GM21360 (cell line): ENCODE results near the gene PLIN5.

Experiments used
- ATAC-seq: cut with Tn5 transposase; IDR thresholded peaks from one replicate; pipeline ENCODE4 v1.9.1; 2021; ENCODE audit warnings: mild to moderate bottlenecking, moderate library complexity; ENCODE audit not compliant: unreplicated experiment

Gene PLIN5

DNA sequence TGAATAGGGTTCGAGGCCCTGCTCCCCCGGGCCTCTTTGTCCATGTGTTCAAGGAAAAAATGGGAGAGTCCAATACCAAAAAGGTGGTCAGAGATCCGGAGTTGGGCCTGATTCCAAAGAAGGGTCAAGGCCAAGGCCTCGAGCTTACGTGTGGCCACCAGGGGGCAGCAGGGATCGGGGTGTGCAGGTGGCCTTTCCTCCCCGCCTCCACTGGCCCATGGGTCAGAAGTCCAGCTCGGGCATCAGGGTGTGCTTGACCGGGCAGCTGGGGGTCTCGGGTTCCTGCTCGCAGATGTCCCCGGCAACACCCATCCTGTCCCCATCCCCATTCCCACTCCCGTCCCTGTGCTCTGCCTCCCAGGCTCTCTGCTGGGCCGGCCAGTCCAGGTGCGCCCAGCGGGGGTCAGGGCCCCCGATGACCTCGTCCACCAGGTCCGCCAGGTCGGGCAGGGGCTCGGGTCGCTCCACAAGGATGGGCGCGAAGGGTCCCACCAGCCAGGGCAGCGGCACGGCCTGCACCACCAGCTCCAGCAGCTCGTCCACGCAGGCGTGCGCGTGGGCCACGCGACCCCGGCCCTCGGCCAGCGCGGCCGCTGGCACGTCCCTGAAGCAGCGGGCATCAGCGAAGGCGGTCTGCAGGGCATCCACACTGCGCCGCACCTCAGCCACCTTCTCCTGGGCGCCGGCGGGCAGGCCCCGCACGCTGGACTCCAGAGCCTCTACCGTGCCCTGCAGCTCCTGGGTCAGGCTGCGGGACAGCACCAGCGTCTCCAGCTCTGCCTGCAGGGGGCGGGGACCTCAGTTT lies 11.5 kb downstream of the PLIN5 start:
- no peak for ATAC-seq

- no peak for ATAC-seq
These were observed 12.6 kb downstream of the PLIN5 start for GRCh38 chr19:4522291-4523002.

DNA sequence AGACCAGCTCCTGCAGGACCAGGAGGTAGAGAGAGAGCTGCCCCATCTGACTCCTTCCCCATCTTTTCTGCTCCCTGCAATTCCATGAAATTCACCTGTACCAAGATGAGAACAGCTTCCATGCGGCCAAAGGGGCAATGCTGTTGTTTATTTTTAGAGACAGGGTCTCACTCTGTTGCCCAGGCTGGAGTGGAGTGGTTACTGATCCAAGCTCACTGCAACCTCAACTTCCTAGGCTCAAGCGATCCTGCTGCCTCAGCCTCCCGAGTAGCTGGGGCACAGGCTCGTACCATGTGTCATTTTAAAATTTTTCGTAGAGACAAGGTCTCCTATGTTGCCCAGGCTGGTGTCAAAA lies 13.2 kb downstream of the PLIN5 start:
- ATAC-seq = no peak

- no peak for ATAC-seq
These were observed 13.7 kb downstream of the PLIN5 start for GRCh38 chr19:4521170-4521887.

GRCh38 chr19:4519521-4520277 lies 15.3 kb downstream of the PLIN5 start:
- no peak for ATAC-seq

DNA sequence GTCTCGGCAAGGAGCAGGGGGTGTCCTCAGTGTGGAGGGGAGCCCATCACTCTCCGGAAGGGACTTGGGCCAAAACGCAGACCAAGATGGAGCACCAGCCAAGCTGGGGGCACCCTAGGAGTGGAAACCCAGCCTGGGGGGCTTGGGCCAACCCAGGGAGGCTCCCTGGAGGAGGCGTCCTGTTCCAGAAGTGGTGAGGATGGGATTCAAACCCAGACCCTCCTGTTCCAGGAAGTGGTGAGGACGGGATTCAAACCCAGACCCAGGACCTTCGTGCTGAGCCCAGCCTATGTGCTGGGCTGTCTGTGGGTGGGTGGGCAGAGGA lies 15.9 kb downstream of the PLIN5 start:
- no peak for ATAC-seq

- ATAC-seq = no peak
These were observed 16.5 kb downstream of the PLIN5 start, which contains the start of gene PLIN4 for GRCh38 chr19:4518345-4519171. Gene PLIN4, minus strand, starts transcription at chr19:4518486. Its CDS starts 214 bp downstream, at chr19:4518272.

DNA sequence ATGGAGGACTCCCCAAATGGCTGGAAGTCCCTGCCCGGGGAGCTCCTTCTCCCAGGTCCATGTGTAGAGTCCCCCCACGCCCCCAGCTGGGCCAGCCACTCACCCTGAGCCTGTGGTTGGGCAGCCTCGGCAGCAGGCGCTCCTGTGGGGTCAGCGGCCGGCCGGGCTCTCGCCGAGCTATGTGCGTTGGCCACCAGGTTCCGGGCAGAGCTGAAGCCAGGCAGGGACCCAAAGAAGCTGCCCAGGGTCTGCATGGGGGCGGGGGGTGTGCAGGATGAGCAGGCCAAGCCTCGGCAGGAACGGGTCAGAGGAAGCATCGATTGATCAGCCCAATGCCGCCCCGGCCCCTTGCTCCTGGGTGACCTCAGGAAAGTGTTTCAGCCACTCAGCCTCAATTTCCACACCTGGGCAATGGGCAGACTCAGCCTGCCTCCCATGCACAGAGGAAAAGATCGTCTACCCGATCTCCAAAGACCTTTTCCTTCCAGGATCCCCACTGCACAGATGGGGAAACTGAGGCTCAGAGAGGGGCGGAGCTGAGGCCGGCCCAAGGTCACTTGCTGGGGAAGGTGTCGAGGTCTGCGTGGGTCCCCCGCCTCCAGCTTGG lies 17.5 kb downstream of the PLIN5 start:
- ATAC-seq = no peak

DNA sequence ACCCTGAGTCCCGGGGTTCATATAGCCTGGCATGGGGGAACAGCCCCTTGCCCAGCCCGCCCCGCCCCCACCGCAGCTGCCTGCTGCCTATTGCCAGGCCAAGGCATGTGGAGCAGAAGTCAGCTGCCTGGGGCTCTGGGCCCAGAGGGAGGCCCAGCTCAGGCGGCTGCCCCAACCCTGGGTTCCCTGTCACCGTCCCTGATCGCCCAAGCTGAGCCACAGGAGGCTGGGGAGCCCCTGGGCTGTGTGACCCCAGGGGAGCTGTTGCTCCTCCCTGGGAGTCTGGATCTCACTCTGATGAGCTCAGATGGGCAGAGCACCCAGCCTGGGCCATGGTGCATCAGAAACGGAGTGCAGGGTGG lies 18.1 kb downstream of the PLIN5 start:
- no peak for ATAC-seq

GRCh38 chr19:4516199-4516938 lies 18.7 kb downstream of the PLIN5 start:
- ATAC-seq = no peak

DNA sequence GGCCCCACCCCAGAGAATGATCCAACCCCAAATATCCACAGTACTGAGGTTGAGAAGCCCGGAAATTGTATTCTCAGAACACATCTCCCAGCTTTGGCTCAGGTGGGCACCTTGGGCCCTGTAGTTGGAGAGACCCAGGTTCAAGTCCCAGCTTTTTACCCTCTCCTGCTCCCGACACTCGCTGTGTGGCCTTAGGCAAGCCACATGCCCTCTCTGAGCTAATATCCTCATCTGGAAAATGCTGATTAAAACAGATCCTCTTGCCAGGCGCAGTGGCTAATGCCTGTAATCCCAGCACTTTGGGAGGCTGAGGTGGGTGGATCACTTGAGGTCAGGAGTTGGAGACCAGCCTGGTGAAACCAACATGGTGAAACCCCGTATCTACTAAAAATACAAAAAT lies 19.3 kb downstream of the PLIN5 start:
- no peak for ATAC-seq

DNA sequence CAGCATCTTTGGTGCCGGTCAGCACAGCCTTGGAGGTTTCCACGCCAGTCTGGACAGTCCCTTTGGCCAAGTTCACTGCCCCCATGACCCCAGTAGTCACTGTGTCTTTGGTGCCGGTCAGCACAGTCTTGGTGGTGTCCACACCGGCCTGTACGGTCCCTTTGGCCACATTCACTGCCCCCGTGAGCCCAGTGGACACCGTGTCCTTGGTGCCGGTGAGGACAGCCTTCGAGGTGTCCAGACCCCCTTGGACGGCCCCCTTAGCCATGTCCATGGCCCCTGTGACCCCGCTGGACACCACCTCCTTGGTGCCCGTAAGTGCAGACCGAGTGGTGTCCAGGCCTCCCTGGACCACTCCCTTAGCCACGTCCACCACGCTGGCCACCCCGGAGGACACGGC lies 21.8 kb downstream of the PLIN5 start:
- no peak for ATAC-seq

DNA sequence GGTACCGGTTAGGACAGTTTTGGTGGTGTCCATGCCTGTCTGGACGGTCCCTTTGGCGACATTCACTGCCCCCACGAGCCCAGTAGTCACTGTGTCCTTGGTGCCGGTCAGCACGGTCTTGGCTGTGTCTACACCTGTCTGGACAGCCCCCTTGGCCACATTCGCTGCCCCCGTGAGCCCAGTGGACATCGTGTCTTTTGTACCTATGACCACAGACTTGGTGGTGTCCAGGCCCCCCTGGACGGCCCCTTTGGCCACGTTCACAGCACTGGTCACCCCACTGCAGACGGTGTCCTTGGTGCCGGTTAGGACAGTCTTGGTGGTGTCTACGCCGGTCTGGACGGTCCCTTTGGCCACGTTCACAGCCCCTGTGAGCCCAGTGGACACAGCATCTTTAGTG lies 23.0 kb downstream of the PLIN5 start:
- ATAC-seq = no peak

DNA sequence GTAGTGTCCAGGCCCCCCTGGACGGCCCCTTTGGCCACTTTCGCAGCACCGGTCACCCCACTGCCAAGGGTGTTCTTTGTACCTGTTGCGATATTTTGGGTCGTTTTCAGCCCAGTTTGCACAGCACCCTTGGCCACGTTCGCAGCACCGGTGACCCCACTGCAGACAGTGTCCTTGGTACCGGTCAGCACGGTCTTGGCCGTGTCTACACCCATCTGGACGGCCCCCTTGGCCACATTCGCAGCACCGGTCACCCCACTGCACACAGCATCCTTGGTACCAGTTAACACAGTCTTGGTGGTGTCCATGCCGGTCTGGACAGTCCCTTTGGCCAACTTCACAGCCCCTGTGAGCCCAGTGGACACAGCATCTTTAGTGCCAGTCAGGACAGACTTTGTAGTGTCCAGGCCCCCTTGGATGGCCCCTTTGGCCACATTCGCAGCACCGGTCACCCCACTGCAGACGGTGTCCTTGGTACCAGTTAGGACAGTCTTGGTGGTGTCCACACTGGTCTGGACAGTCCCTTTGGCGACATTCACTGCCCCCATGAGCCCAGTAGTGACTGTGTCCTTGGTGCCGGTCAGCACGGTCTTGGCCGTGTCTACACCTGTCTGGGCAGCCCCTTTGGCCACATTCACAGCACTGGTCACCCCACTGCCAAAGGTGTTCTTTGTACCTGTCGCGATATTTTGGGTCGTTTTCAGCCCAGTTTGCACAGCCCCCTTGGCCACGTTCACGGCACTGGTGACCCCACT lies 23.5 kb downstream of the PLIN5 start:
- no peak for ATAC-seq

DNA sequence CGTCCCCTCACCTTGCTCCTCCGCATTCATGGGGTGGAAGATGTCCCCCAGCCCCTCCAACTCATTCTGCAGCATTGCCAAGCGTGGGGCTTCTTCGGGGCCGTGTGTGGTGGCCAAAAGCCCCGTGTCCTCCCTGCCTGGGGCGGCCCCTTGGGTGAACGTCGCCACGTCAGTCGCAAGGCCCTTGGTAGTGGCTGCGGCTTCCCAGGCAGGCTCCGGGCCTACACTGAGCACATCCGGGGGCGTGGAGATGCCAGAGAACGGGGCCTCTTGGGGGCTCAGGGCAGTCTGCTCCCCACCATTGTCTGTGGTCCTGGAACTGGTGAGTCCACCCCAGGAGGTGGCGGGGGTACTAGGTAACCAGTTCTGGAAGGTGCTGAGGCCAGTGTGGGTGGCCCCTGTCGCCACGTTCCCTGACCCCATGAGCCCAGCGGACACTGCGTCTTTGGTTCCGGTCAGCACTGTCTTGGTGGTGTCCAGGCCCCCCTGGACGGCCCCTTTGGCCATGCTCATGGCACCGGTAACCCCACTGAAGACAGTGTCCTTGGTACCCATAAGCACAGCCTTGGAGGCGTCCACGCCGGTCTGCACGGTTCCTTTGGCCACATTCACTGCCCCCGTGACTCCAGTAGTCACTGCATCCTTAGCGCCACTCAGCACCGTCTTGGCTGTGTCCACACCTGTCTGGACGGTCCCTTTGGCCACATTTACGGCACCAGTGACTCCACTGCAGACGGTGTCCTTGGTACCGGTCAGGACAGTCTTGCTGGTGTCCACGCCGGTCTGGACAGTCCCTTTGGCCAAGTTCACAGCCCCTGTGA lies 24.4 kb downstream of the PLIN5 start:
- no peak for ATAC-seq

- ATAC-seq = no peak
These were observed 26.3 kb downstream of the PLIN5 start for GRCh38 chr19:4508698-4509097.

- ATAC-seq = no peak
These were observed 27.2 kb downstream of the PLIN5 start for GRCh38 chr19:4507804-4508203.

- ATAC-seq = no peak
These were observed 27.9 kb downstream of the PLIN5 start for GRCh38 chr19:4507150-4507452.
